Mucosa of descending colon (tissue), 3 donors: ENCODE results near the gene RBM33. TPM values are rescaled to one million over a fixed set of nuclear protein-coding genes. Genes with fewer than 3 reads are reported as not detected.
A peak's percentile ranks its signal among the peaks of the same experiment; 100 is the strongest.
"Not testable (repeated sequence)": the region's sequence is repeated elsewhere in the genome, so short reads cannot be mapped to it uniquely, and the experiment has no call there.

Experiments used
- ATAC-seq: fragments of 200-7000 bp; cut with Tn5 transposase; one replicate; pipeline ENCODE4 v1.9.1; 2020; ENCODE audit warnings: mild to moderate bottlenecking, moderate library complexity
- DNase-seq, 3 donors: peaks; one replicate each; pipeline ENCODE4 v3.0.0-alpha.2; 2020
- H3K36me3 ChIP-seq: fragments of 200-600 bp; one replicate; pipeline ENCODE4 v1.8.0; 2021; ENCODE audit warnings: low read depth, mild to moderate bottlenecking
- H3K4me1 ChIP-seq: fragments of 200-600 bp; one replicate; pipeline ENCODE4 v1.8.0; 2021; ENCODE audit warnings: low read depth, mild to moderate bottlenecking
- H3K4me3 ChIP-seq: fragments of 200-600 bp; one replicate; pipeline ENCODE4 v1.8.0; 2021; ENCODE audit warnings: mild to moderate bottlenecking
- H3K9me3 ChIP-seq: fragments of 200-600 bp; one replicate; pipeline ENCODE4 v1.8.0; 2021; ENCODE audit warnings: mild to moderate bottlenecking
- CTCF ChIP-seq: fragments of 200-600 bp; IDR thresholded peaks from one replicate; pipeline ENCODE4 v1.8.0; 2022; ENCODE audit warnings: antibody characterized with exemption, mild to moderate bottlenecking
- intact Hi-C, 2 donors: fragments of 100-400 bp; cut with DNase I in 1 of 2; cut with micrococcal nuclease in 1 of 2; formaldehyde crosslinking; loops; one replicate each; pipeline versions ENCODE4 v1.11.0 to v1.11.1; 2022; cut with DNase I, micrococcal nuclease
- total RNA-seq, 3 donors: library from RNA; stranded (reverse); fragmentation: NEBNext Ultra II Directional in 2 of 3; extraction: Animal tissue kit (Norgen Biotek cat#: 25700) in 2 of 3; gene quantifications; one replicate each; pipeline versions ENCODE4 v1.2.1 to v1.2.4, GENCODE V29; 2021 to 2023
- donor health status: DM: no; HTN: no; CAD: no; lungs with moderate emphysema.
- donor health status: DM: no; HTN: no; CAD: no.
- donor health status: DM: no; HTN: yes; CAD: no.

Gene RBM33
- total RNA-seq, 3 donors from 2014 or later: 59.9 to 75.8 (median 69.8) TPM

- ATAC-seq (no peak), DNase-seq (peak in 1 of 3 donors; percentile 34)
- H3K9me3 ChIP-seq: peaks cover 3% of the 10 kb centered on the region
- H3K36me3 ChIP-seq: no peaks in the 10 kb centered on the region
- intact Hi-C loops: no loop called here
- no peak for TF ChIP-seq CTCF
- peaks cover 27% of the 10 kb centered on the region for H3K4me1 ChIP-seq
- no peak overlapping the region for H3K4me3 ChIP-seq
Observed at GRCh38 chr7:155814316-155815276, 170.1 kb downstream of the RBM33 start.

GRCh38 chr7:155815332-155816191 is 171.1 kb downstream of the RBM33 start:
- H3K4me3 ChIP-seq: no peak overlapping the region
- H3K4me1 ChIP-seq: peaks cover 18% of the 10 kb centered on the region
- H3K36me3 ChIP-seq: no peaks in the 10 kb centered on the region
- peak; percentile 85 for ATAC-seq
- H3K9me3 ChIP-seq: peaks cover 3% of the 10 kb centered on the region
- intact Hi-C loops: no loop called here
- TF ChIP-seq CTCF: peak; percentile 75
- DNase-seq: peak; percentile 73 to 87 (median 85)

GRCh38 chr7:155816192-155816508 is 171.7 kb downstream of the RBM33 start:
- intact Hi-C loops: no loop called here
- no peak for TF ChIP-seq CTCF

GRCh38 chr7:155816996-155817395 is 172.5 kb downstream of the RBM33 start:
- no peak overlapping the region for H3K4me3 ChIP-seq
- peaks cover 4% of the 10 kb centered on the region for H3K4me1 ChIP-seq
- intact Hi-C loops: no loop called here
- H3K36me3 ChIP-seq: no peaks in the 10 kb centered on the region
- no peak for TF ChIP-seq CTCF
- peaks cover 3% of the 10 kb centered on the region for H3K9me3 ChIP-seq
- ATAC-seq (no peak), DNase-seq (no peak)

More at GRCh38 chr7:155816192-155816508, 171.7 kb downstream of the RBM33 start:
- ATAC-seq (no peak), DNase-seq (peak in 1 of 3 donors; percentile 41)
- H3K4me1 ChIP-seq: peaks cover 13% of the 10 kb centered on the region
- no peak overlapping the region for H3K4me3 ChIP-seq
- no peaks in the 10 kb centered on the region for H3K36me3 ChIP-seq
- H3K9me3 ChIP-seq: peaks cover 3% of the 10 kb centered on the region

GRCh38 chr7:155817515-155817914 is 173.1 kb downstream of the RBM33 start:
- H3K9me3 ChIP-seq, H3K4me1 ChIP-seq, intact Hi-C loops, H3K4me3 ChIP-seq, H3K36me3 ChIP-seq, ATAC-seq, DNase-seq: not testable (repeated sequence)
